ENCODE results near the gene AKAP6.

Gene AKAP6

DNA sequence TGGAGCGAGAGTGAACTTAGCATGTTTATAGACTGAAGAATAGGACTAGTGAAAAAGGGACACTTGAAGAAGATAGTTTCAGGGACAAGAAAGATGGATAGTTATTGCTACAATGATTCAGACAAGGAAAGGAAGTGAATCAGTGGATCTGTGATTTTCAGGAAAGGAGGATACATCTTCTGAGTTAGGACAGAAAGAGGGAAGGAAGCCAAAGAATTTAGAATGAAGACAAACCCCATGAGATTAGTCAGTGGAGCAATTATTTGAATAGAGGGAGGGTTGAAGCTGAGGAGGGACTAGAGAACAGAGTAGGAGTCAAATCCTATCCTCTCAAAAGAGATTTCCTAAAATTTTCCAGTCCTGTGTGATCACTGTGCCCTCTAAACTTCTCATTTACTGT lies 282.7 kb downstream of the AKAP6 start:
- TF ChIP-seq, protein P1, sequence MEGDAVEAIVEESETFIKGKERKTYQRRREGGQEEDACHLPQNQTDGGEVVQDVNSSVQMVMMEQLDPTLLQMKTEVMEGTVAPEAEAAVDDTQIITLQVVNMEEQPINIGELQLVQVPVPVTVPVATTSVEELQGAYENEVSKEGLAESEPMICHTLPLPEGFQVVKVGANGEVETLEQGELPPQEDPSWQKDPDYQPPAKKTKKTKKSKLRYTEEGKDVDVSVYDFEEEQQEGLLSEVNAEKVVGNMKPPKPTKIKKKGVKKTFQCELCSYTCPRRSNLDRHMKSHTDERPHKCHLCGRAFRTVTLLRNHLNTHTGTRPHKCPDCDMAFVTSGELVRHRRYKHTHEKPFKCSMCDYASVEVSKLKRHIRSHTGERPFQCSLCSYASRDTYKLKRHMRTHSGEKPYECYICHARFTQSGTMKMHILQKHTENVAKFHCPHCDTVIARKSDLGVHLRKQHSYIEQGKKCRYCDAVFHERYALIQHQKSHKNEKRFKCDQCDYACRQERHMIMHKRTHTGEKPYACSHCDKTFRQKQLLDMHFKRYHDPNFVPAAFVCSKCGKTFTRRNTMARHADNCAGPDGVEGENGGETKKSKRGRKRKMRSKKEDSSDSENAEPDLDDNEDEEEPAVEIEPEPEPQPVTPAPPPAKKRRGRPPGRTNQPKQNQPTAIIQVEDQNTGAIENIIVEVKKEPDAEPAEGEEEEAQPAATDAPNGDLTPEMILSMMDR (IDR thresholded peaks at IDR 0.05; ENCODE audit: control insufficient read depth, extremely low read depth, insufficient read depth), result no peak
- no peak for DNase-seq (ENCODE audit: low read depth)
- H3K4me3 ChIP-seq (ENCODE audit: low read depth, low read length), result no peak overlapping the region

DNA sequence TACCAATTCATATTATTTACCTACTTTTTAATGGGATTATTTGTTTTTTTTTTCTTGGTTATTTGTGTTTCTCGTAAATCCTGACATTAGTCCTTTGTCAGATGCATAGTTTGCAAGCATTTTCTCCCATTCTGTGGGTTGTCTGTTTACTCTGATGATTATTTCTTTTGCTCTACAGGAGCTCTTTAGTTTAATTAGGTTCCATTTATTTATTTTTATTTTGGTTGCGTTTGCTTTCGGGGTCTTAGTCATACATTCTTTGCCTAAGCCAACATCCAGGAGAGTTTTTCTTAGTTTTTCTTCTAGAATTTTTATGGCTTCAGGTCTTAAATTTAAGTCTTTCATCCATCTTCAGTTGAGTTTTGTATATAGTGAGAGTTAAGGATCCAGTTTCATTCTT lies 289.9 kb downstream of the AKAP6 start:
- DNase-seq (ENCODE audit: low read depth), result no peak
- H3K4me3 ChIP-seq (ENCODE audit: low read depth, low read length), result no peak overlapping the region
- TF ChIP-seq, protein P1 (IDR thresholded peaks at IDR 0.05; ENCODE audit: control insufficient read depth, extremely low read depth, insufficient read depth), result no peak

DNA sequence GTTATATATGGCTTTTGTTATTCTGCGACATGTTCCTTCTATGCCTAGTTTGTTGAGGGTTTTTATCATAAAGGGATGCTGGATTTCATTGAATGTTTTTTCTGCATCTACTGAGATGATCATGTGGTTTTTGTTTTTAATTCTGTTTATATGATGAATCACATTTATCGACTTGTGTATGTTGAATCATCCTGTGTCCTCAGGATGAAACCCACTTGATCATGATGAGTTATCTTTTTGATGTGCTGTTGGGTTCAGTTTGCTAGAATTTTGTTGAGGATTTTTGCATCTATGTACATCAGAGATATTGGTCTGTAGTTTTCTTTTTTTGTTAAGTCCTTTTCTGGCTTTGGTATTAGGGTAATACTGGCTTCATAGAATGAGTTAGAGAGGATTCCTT lies 291.2 kb downstream of the AKAP6 start:
- TF ChIP-seq, protein P1 (IDR thresholded peaks at IDR 0.05; ENCODE audit: control insufficient read depth, extremely low read depth, insufficient read depth), result no peak
- DNase-seq (ENCODE audit: low read depth), result no peak
- H3K4me3 ChIP-seq (ENCODE audit: low read depth, low read length), result no peak overlapping the region

DNA sequence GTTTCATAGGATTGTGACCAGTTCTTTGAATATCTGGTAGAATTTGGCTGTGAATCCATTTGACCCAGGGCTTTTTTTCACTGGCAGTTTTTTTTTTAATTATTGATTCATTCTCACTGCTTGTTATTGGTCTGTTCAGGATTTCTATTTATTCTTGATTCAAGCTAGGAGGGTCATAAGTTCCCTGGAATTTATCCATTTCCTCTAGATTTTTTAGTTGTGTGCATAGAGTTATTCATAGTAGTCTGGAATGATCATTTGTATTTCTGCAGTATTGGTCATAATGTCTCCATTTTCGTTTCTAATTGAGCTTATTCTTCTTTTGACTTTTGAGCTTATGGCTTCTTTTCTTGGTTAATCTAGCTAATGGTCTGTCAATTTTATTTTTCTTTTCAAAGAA lies 291.6 kb downstream of the AKAP6 start:
- no peak for DNase-seq (ENCODE audit: low read depth)
- TF ChIP-seq, protein P1 (IDR thresholded peaks at IDR 0.05; ENCODE audit: control insufficient read depth, extremely low read depth, insufficient read depth), result no peak
- no peak overlapping the region for H3K4me3 ChIP-seq (ENCODE audit: low read depth, low read length)

DNA sequence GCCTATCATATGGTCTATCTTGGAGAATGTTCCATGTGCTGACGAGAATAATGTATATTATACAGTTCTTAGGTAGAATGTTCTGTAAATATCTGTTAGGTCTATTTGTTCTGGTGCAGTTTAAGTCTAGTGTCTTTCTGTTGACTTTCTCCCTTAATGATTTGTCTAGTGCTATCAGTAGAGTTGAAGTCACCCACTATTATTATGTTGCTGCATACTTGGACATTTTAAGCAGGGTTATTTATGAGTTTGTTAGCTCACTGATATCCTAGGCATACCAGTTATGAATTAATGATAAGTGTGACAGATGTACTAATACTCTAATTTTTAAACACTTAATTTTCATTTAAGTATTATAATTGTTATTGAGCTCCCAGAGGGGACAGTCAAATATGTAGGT lies 292.5 kb downstream of the AKAP6 start:
- no peak for DNase-seq (ENCODE audit: low read depth)
- TF ChIP-seq, protein P1 (IDR thresholded peaks at IDR 0.05; ENCODE audit: control insufficient read depth, extremely low read depth, insufficient read depth), result no peak
- no peak overlapping the region for H3K4me3 ChIP-seq (ENCODE audit: low read depth, low read length)

DNA sequence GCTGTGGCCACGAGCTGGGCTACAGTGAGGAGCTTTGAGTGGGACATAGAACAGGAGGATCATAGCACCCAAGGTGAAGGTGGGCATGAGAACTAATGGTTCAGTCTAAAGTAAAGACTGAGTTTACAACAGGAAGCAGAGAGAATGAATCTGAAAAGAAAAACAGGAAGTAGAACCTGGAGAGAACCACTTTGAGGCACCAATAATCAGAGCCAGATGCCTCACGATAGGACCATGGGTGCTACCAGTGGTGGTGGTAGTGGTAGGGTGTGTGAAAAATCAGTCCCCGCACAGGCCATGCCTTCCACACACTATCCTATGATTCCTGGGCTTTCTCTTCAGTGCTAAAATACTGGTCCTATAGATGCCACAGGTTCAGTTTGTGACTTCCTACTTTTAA lies 293.6 kb downstream of the AKAP6 start:
- TF ChIP-seq, protein P1 (IDR thresholded peaks at IDR 0.05; ENCODE audit: control insufficient read depth, extremely low read depth, insufficient read depth), result no peak

DNA sequence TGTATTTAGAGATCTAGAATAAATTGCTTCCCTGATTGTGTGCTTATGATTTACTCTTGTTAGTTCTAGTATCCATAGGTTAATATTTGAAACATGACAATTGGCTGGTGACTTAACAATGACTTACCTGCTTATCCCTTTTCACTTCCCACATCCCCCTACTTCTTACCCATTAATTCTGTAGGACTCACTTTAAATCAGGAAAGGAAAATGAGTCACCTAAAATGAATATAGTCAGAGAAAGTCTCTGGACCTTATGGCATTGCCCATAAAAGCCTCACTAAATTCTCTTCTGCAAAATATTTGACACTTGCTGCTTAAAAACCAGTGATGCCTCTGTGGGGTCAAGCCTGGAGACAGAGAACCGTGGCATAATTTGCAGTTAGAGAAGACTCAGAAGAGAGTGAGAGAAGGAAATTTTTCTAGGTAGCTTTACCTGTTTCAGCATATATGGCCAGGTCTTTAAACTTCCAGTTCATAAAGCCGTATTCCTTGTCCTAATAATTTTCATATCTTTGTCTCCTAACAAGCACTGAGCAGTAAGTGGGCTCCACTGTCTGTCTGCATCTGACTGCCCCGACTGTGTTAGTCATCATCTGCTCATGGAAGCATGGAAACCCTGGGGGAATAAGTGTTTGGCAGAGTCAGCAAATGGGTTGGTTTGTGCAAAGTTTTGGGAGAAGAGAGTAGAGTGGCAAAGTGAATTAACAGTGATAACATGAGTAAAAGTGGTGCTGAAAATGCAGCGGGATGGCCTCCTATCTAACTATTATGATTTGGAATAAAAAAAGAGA lies 294.4 kb downstream of the AKAP6 start:
- no peak overlapping the region for H3K4me3 ChIP-seq (ENCODE audit: low read depth, low read length)
- DNase-seq (ENCODE audit: low read depth), result no peak
- TF ChIP-seq, protein P1 (IDR thresholded peaks at IDR 0.05; ENCODE audit: control insufficient read depth, extremely low read depth, insufficient read depth), result no peak

More for the DNA sequence above, 293.6 kb downstream of the AKAP6 start:
- H3K4me3 ChIP-seq (ENCODE audit: low read depth, low read length), result no peak overlapping the region
- no peak for DNase-seq (ENCODE audit: low read depth)
